Suprapubic skin (tissue), 3 donors: ENCODE results near the gene INPP5A.

ENCODE experiments used
- CTCF ChIP-seq, 2 donors: fragments of 200-600 bp in 1 of 2; fragments of 450-650 bp in 1 of 2; sonication (generic) in 1 of 2; IDR thresholded peaks; one replicate each; pipeline ENCODE4 v1.5.1; 2016 to 2019; ENCODE audit warnings: antibody characterized with exemption in 2 of 2, mild to moderate bottlenecking in 1 of 2, moderate library complexity in 1 of 2
- EP300 ChIP-seq: sonication (generic); formaldehyde crosslinking; IDR thresholded peaks from one replicate; pipeline ENCODE4 v1.6.1; 2017; ENCODE audit warnings: antibody characterized with exemption

DNA sequence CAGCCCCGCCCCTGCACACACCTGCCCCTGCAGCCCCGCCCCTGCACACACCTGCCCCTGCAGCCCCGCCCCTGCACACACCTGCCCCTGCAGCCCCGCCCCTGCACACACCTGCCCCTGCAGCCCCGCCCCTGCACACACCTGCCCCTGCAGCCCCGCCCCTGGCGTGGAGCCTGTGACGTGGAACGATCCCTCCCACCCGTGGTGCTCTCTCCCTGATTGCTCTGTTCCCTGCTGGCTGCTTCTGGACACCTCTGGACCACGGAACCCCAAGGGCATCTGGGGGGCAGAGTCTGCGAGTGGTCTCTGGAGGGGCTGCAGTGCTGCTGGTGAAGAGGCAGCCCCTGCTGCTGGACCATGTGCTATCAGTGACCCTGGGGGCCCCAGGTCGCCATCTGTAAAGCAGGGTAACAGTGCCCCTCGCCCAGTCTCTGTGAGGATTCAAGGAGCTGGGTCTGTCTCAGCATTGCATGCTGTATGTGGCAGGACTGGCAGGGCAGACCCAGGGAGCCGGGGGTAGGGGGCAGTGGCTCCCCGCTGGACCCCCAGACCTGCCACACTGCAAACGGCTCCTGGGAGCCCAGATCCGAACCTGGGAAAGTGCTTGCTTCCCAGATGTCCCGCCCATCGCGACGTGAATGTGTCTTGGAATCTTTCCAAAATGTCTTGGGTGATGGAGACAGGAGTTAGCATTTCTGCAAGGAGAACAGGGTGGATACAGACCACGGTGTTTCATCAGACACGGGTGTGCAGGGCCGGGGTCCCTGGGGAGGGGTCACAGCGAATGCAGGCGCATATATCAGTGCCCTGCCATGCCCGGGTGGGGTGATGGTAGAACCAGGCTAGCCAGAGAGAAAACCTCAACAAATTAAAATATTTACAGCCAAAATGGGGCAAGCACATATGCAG, 276.2 kb downstream of the INPP5A start:
- TF ChIP-seq EP300 (no peak), CTCF (IDR thresholded peaks at IDR 0.05) (no peak)
